A673 (cell line): ENCODE results near the gene CDH4. TPM values are rescaled to one million over a fixed set of nuclear protein-coding genes. Genes with fewer than 3 reads are reported as not detected.

Experiments
- BruUV-seq: library from RNA; stranded (reverse); fragments of 400-500 nt; replicated peaks from 2 replicates; lab custom pipeline; 2021; lab: Mats Ljungman, UMichigan
- CTCF ChIA-PET: fragments of 300-600 bp; sonication (Branson Sonifier 250); formaldehyde crosslinking; loops from one replicate; lab custom pipeline; 2022; ENCODE audit warnings: antibody characterized with exemption; lab: Charles Lee
- POLR2A ChIA-PET: fragments of 300-600 bp; sonication (Branson Sonifier 250); formaldehyde crosslinking; loops from one replicate; lab custom pipeline; 2022; ENCODE audit warnings: antibody characterized with exemption; ENCODE audit not compliant: low non-redundant PET; lab: Charles Lee
- DNase-seq: peaks from one replicate; pipeline ENCODE4 v3.0.0-alpha.2; 2015; ENCODE audit warnings: low spot score
- H3K27ac ChIP-seq: fragments of 200-600 bp; sonication (generic); 2 replicates; pipeline ENCODE4 v1.5.1; 2016; ENCODE audit warnings: mixed run types, low read depth, mild to moderate bottlenecking, mixed read lengths, antibody characterized with exemption, low read length; ENCODE audit not compliant: poor library complexity, severe bottlenecking
- H3K27me3 ChIP-seq: fragments of 200-600 bp; sonication (generic); replicated peaks from 2 replicates; pipeline ENCODE4 v1.6.1; 2017; ENCODE audit warnings: mixed run types, low read depth, mild to moderate bottlenecking, mixed read lengths, antibody characterized with exemption, low read length; ENCODE audit not compliant: insufficient read depth, poor library complexity
- H3K36me3 ChIP-seq: fragments of 200-600 bp; sonication (generic); 2 replicates; pipeline ENCODE4 v1.6.1; 2016; ENCODE audit warnings: mixed run types, mild to moderate bottlenecking, mixed read lengths, antibody characterized with exemption, low read length; ENCODE audit not compliant: insufficient read depth, poor library complexity, severe bottlenecking
- H3K4me1 ChIP-seq: fragments of 200-600 bp; sonication (generic); 2 replicates; pipeline ENCODE4 v1.6.1; 2017; ENCODE audit warnings: mixed run types, mild to moderate bottlenecking, mixed read lengths, antibody characterized with exemption, low read length; ENCODE audit not compliant: insufficient read depth, poor library complexity, severe bottlenecking
- H3K4me3 ChIP-seq: fragments of 200-600 bp; sonication (generic); 2 replicates; pipeline ENCODE4 v1.5.1; 2016; ENCODE audit warnings: low read depth, mixed run types, mild to moderate bottlenecking, mixed read lengths, low read length; ENCODE audit not compliant: poor library complexity, severe bottlenecking
- H3K9me3 ChIP-seq: fragments of 200-600 bp; sonication (generic); 2 replicates; pipeline ENCODE4 v1.6.1; 2016; ENCODE audit warnings: mixed run types, low read depth, mild to moderate bottlenecking, mixed read lengths, antibody characterized with exemption, low read length; ENCODE audit not compliant: poor library complexity, severe bottlenecking
- CTCF ChIP-seq: fragments of 300-800, 200-600 bp; sonication (generic); conservative IDR thresholded peaks from 2 replicates; pipeline ENCODE4 v1.5.1; 2017; ENCODE audit warnings: low read depth, mild to moderate bottlenecking, antibody characterized with exemption, low read length, moderate library complexity, mixed read lengths
- EZH2 ChIP-seq: fragments of 200-600 bp; sonication (generic); IDR thresholded peaks from 2 replicates; pipeline ENCODE4 v1.6.1; 2017; ENCODE audit warnings: borderline replicate concordance, low read depth, mild to moderate bottlenecking, mixed read lengths, antibody characterized with exemption, low read length; ENCODE audit not compliant: poor library complexity, severe bottlenecking
- intact Hi-C: fragments of 100-400 bp; cut with micrococcal nuclease; formaldehyde crosslinking; loops from one replicate; pipeline ENCODE4 v1.10.0; 2022; ENCODE audit not compliant: unreplicated experiment
- total RNA-seq: library from RNA; stranded (reverse); gene quantifications from 2 replicates; pipeline ENCODE4 v1.2.3, GENCODE V29; 2021

The CDH4 gene
- total RNA-seq, 1 experiment from 2014 or later: 8.3 TPM

GRCh38 chr20:61486198-61486597 lies 234.1 kb downstream of the CDH4 start:
- Histone ChIP-seq H3K27me3 (peaks cover 8% of the 10 kb centered on the region), H3K9me3 (no peaks in the 10 kb centered on the region), H3K27ac (no peak overlapping the region), H3K36me3 (no peaks in the 10 kb centered on the region), H3K4me3 (no peak overlapping the region), H3K4me1 (no peaks in the 10 kb centered on the region)
- POLR2A ChIA-PET: no interaction called here
- CTCF ChIA-PET: no interaction called here
- no peak for TF ChIP-seq EZH2
- TF ChIP-seq CTCF: no peak
- no TSS peak for BruUV-seq
- DNase-seq: no peak
- intact Hi-C loops: no loop called here

- no peaks in the 10 kb centered on the region for H3K36me3 ChIP-seq
Measured at GRCh38 chr20:61487346-61487996, 235.4 kb downstream of the CDH4 start.

GRCh38 chr20:61487997-61488371 lies 235.9 kb downstream of the CDH4 start:
- Histone ChIP-seq H3K27ac (no peak overlapping the region), H3K9me3 (no peaks in the 10 kb centered on the region), H3K4me1 (no peaks in the 10 kb centered on the region), H3K4me3 (no peak overlapping the region), H3K27me3 (peaks cover 8% of the 10 kb centered on the region), H3K36me3 (no peaks in the 10 kb centered on the region)
- no peak for TF ChIP-seq EZH2
- no peak for TF ChIP-seq CTCF
- ChIA-PET POLR2A (no interaction called here), CTCF (no interaction called here)
- BruUV-seq: no TSS peak
- intact Hi-C loops: no loop called here
- no peak for DNase-seq

More at GRCh38 chr20:61487346-61487996, 235.4 kb downstream of the CDH4 start:
- H3K27me3 ChIP-seq: peaks cover 8% of the 10 kb centered on the region
- ChIA-PET POLR2A (no interaction called here), CTCF (no interaction called here)
- H3K27ac ChIP-seq: no peak overlapping the region
- TF ChIP-seq CTCF (no peak), EZH2 (no peak)
- H3K4me3 ChIP-seq: no peak overlapping the region
- no peak for DNase-seq
- H3K4me1 ChIP-seq: no peaks in the 10 kb centered on the region
- BruUV-seq: no TSS peak
- no peaks in the 10 kb centered on the region for H3K9me3 ChIP-seq
- intact Hi-C loops: no loop called here
